HL-60 (cell line): ENCODE data around the gene ATP8B3.

Experiments
- DNase-seq, 2 experiments: peaks; one replicate each; pipeline ENCODE4 v3.0.0-alpha.2; 2010 to 2020; ENCODE audit warnings: low read depth in 1 of 2, low spot score in 1 of 2
- H3K27ac ChIP-seq: fragments of 250-450 bp; sonication (Bioruptor Pico); replicated peaks from 2 replicates; pipeline ENCODE4 v1.5.1; 2020; ENCODE audit warnings: mild to moderate bottlenecking, moderate library complexity
- H3K27me3 ChIP-seq: fragments of 250-450 bp; sonication (Bioruptor Pico); 2 replicates; pipeline ENCODE4 v1.5.1; 2021; ENCODE audit warnings: mild to moderate bottlenecking, moderate library complexity; ENCODE audit not compliant: insufficient read depth, poor library complexity, severe bottlenecking
- H3K4me3 ChIP-seq: replicated peaks from 2 replicates; pipeline ENCODE4 v1.5.1; 2011; ENCODE audit warnings: mild to moderate bottlenecking, control low read depth, low read length; ENCODE audit not compliant: insufficient read depth
- GABPA ChIP-seq: IDR thresholded peaks from 2 replicates; pipeline ENCODE4 v1.6.1; 2012; ENCODE audit warnings: low read depth
- POLR2AphosphoS5 ChIP-seq: IDR thresholded peaks from 2 replicates; pipeline ENCODE4 v1.6.1; 2012; ENCODE audit warnings: low read depth
- SPI1 ChIP-seq: IDR thresholded peaks from 2 replicates; pipeline ENCODE4 v1.6.1; 2012; ENCODE audit warnings: low read depth, mild to moderate bottlenecking, borderline replicate concordance
- TF ChIP-seq, protein P1 (sequence below): IDR thresholded peaks from one replicate; pipeline ENCODE4 v1.5.1; 2011; ENCODE audit warnings: low read length, control low read depth, inconsistent platforms; ENCODE audit not compliant: insufficient read depth
- TF ChIP-seq, protein P2 (sequence below): IDR thresholded peaks from 2 replicates; pipeline ENCODE4 v1.6.1; 2012; ENCODE audit warnings: low read depth; ENCODE audit not compliant: insufficient replicate concordance

The ATP8B3 gene

DNA sequence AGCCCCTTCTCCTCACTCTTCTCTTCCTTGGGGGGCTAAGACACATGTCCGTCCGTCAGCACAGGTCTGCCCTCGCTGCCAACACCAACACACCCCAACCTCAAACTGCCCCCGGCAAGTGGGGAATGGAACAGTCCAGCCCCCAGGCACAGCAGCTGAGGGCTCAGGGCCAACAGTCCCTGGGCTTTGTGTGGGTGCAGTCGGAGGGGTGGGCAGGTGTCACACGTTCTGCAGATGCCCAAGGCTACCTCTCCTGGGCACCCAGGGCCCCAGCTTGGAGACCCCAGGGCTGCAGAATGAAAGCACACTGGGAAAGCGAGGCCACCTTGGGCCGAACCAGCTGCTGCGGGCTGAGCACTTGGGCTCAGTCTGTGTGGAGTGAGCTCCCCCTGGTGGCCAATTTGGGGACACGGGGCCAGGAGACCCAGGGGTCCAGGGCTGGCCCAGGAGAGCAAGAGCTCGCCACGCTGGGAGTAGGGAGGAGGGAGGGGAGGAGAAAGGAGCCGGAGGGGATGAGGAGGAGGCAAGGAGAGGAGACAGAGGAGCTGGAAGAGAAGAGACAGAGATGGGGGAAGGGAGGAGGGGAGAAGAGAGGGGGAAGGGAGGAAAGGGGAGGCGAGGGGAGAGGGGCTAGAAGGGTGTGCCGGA, 14.0 kb upstream of the ATP8B3 start:
- DNase-seq, result peak in 1 of 2 experiments; percentile 57
- TF ChIP-seq, protein P1, sequence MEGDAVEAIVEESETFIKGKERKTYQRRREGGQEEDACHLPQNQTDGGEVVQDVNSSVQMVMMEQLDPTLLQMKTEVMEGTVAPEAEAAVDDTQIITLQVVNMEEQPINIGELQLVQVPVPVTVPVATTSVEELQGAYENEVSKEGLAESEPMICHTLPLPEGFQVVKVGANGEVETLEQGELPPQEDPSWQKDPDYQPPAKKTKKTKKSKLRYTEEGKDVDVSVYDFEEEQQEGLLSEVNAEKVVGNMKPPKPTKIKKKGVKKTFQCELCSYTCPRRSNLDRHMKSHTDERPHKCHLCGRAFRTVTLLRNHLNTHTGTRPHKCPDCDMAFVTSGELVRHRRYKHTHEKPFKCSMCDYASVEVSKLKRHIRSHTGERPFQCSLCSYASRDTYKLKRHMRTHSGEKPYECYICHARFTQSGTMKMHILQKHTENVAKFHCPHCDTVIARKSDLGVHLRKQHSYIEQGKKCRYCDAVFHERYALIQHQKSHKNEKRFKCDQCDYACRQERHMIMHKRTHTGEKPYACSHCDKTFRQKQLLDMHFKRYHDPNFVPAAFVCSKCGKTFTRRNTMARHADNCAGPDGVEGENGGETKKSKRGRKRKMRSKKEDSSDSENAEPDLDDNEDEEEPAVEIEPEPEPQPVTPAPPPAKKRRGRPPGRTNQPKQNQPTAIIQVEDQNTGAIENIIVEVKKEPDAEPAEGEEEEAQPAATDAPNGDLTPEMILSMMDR, result peak; percentile 62
- TF ChIP-seq POLR2AphosphoS5 (no peak), SPI1 (no peak)
- TF ChIP-seq, protein P2, sequence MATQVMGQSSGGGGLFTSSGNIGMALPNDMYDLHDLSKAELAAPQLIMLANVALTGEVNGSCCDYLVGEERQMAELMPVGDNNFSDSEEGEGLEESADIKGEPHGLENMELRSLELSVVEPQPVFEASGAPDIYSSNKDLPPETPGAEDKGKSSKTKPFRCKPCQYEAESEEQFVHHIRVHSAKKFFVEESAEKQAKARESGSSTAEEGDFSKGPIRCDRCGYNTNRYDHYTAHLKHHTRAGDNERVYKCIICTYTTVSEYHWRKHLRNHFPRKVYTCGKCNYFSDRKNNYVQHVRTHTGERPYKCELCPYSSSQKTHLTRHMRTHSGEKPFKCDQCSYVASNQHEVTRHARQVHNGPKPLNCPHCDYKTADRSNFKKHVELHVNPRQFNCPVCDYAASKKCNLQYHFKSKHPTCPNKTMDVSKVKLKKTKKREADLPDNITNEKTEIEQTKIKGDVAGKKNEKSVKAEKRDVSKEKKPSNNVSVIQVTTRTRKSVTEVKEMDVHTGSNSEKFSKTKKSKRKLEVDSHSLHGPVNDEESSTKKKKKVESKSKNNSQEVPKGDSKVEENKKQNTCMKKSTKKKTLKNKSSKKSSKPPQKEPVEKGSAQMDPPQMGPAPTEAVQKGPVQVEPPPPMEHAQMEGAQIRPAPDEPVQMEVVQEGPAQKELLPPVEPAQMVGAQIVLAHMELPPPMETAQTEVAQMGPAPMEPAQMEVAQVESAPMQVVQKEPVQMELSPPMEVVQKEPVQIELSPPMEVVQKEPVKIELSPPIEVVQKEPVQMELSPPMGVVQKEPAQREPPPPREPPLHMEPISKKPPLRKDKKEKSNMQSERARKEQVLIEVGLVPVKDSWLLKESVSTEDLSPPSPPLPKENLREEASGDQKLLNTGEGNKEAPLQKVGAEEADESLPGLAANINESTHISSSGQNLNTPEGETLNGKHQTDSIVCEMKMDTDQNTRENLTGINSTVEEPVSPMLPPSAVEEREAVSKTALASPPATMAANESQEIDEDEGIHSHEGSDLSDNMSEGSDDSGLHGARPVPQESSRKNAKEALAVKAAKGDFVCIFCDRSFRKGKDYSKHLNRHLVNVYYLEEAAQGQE, result no peak
- Histone ChIP-seq H3K4me3 (no peak overlapping the region), H3K27me3 (no peaks in the 10 kb centered on the region), H3K27ac (no peak overlapping the region)

DNA sequence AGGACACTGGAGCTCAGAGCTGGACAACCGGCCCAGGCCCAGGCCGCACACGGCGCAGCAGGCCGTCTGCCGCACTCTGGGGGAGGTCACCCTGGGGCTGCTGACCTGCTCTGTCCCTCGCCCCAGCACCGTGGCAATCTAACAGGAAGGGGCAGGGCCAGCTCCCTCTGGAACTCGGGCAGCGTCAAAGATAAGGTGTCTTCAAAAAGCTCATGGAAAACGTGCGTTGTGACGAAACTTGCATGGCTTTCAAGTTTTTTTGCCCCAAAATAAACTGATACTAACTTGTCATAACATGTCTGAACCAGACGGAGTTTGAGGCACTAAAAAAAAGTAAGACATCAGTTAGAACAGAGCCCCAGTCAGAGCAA, 12.2 kb upstream of the ATP8B3 start:
- no peak for DNase-seq
- TF ChIP-seq, protein P2, result no peak
- TF ChIP-seq GABPA, result no peak
- TF ChIP-seq, protein P1, result no peak
- TF ChIP-seq SPI1, result no peak
- TF ChIP-seq POLR2AphosphoS5, result no peak
- Histone ChIP-seq H3K27me3 (no peaks in the 10 kb centered on the region), H3K27ac (no peak overlapping the region), H3K4me3 (no peak overlapping the region)

DNA sequence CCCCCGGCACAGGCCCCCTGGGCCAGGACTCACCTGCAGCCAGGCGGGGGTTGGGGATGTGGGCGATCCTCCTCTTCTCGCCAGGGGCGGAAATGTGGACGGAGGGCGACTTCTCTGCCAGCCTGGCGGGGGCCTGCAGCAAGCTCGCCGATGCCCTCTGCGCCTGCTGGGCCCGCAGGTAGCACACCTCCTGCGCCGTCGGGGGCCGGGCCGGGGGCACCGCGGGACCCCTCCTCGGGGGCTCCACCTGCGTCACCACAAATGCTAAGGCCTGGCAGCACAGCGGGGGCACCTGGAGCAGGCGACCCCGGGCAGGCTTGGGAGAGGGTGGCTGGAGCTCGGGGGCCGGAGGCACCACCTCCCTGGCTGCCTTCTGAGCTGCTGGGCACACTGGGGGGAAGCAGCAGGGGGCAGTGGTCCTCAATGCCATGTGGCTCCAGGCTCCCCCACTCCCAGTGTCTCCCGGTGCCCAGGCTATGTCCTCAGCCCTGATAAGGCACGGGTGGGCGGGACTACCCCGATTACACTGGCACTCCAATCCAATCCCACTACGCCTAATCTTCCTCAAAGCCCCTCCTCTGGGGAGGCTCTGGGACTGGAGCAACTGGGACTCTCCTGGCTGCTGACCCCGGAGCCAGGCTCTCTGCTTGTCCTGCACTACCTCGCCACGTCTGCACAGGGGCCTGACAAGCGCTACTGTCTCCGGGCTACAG, 11.6 kb upstream of the ATP8B3 start:
- TF ChIP-seq, protein P2, result no peak
- TF ChIP-seq SPI1 (no peak), GABPA (no peak), POLR2AphosphoS5 (no peak)
- TF ChIP-seq, protein P1, result no peak
- no peak for DNase-seq
- Histone ChIP-seq H3K27ac (no peak overlapping the region), H3K4me3 (no peak overlapping the region), H3K27me3 (no peaks in the 10 kb centered on the region)
